Mesendoderm (in vitro differentiated cells): ENCODE data around the gene HOXC12.

Experiments used
- DNase-seq: peaks from one replicate; pipeline ENCODE4 v3.0.0; 2013
- H2AK5ac ChIP-seq: 2 replicates; pipeline ENCODE4 v1.6.1; 2013; ENCODE audit warnings: low read length, inconsistent platforms
- H2BK120ac ChIP-seq: 2 replicates; pipeline ENCODE4 v1.6.1; 2013; ENCODE audit warnings: low read depth, mild to moderate bottlenecking, low read length, moderate library complexity, mixed read lengths
- H2BK15ac ChIP-seq: replicated peaks from 2 replicates; pipeline ENCODE4 v1.6.1; 2013; ENCODE audit warnings: low read depth, mild to moderate bottlenecking, moderate library complexity
- H2BK5ac ChIP-seq: 2 replicates; pipeline ENCODE4 v1.6.1; 2013; ENCODE audit warnings: low read length, inconsistent platforms
- H3K18ac ChIP-seq: 2 replicates; pipeline ENCODE4 v1.6.1; 2013; ENCODE audit warnings: mild to moderate bottlenecking, low read length, mixed read lengths
- H3K23ac ChIP-seq: one replicate; pipeline ENCODE4 v1.6.1; 2013; ENCODE audit warnings: low read length
- H3K27ac ChIP-seq: 2 replicates; pipeline ENCODE4 v1.5.1; 2013; ENCODE audit warnings: low read depth, mild to moderate bottlenecking, inconsistent platforms, low read length, moderate library complexity
- H3K27me3 ChIP-seq: 2 replicates; pipeline ENCODE4 v1.6.1; 2013; ENCODE audit warnings: low read length, control low read depth, mild to moderate bottlenecking, inconsistent platforms; ENCODE audit not compliant: insufficient read depth, poor library complexity
- H3K36me3 ChIP-seq: 2 replicates; pipeline ENCODE4 v1.6.1; 2013; ENCODE audit warnings: low read length, inconsistent platforms; ENCODE audit not compliant: control insufficient read depth, insufficient read depth
- H3K4ac ChIP-seq: one replicate; pipeline ENCODE4 v1.6.1; 2013; ENCODE audit warnings: low read depth, mild to moderate bottlenecking, low read length, moderate library complexity
- H3K4me1 ChIP-seq: 2 replicates; pipeline ENCODE4 v1.6.1; 2013; ENCODE audit warnings: low read depth, low read length, inconsistent platforms; ENCODE audit not compliant: control insufficient read depth
- H3K4me2 ChIP-seq: 2 replicates; pipeline ENCODE4 v1.6.1; 2013; ENCODE audit warnings: low read length
- H3K4me3 ChIP-seq: 2 replicates; pipeline ENCODE4 v1.5.1; 2013; ENCODE audit warnings: mild to moderate bottlenecking, low read length
- H3K56ac ChIP-seq: one replicate; pipeline ENCODE4 v1.6.1; 2013; ENCODE audit warnings: low read length
- H3K79me1 ChIP-seq: 2 replicates; pipeline ENCODE4 v1.6.1; 2013; ENCODE audit warnings: low read length, inconsistent platforms
- H3K79me2 ChIP-seq: 2 replicates; pipeline ENCODE4 v1.6.1; 2013; ENCODE audit warnings: mild to moderate bottlenecking, low read length; ENCODE audit not compliant: control insufficient read depth, insufficient read depth
- H3K9ac ChIP-seq: 2 replicates; pipeline ENCODE4 v1.6.1; 2013; ENCODE audit warnings: low read length, inconsistent platforms
- H4K5ac ChIP-seq: one replicate; pipeline ENCODE4 v1.6.1; 2013; ENCODE audit warnings: low read length
- H4K8ac ChIP-seq: one replicate; pipeline ENCODE4 v1.6.1; 2013; ENCODE audit warnings: low read depth, mild to moderate bottlenecking, control low read depth, low read length, moderate library complexity
- WGBS: extraction: QIAGEN DNeasy Blood & Tissue Kit; methylation state at CpG from one replicate; pipeline ENCODE4 v1.1.7; 2013; ENCODE audit warnings: low lambda C conversion rate, missing lambda C conversion rate; ENCODE audit not compliant: insufficient coverage; ENCODE audit errors: extremely low coverage; 5-methylcytosine and 5-hydroxymethylcytosine counted together

The HOXC12 gene

GRCh38 chr12:53959314-53959713 lies 4.6 kb downstream of the HOXC12 start:
- DNase-seq, result no peak
- Histone ChIP-seq H3K27ac (no peak overlapping the region), H2BK15ac (no peak overlapping the region), H3K27me3 (peaks cover 97% of the 10 kb centered on the region), H3K9ac (no peak overlapping the region), H3K56ac (no peak overlapping the region), H4K5ac (no peak overlapping the region), H2AK5ac (no peak overlapping the region), H3K4ac (no peak overlapping the region), H2BK120ac (no peak overlapping the region), H3K4me2 (no peak overlapping the region), H2BK5ac (no peak overlapping the region), H3K4me1 (no peaks in the 10 kb centered on the region), H3K23ac (no peak overlapping the region), H3K79me2 (no peaks in the 10 kb centered on the region), H3K36me3 (no peaks in the 10 kb centered on the region), H3K18ac (no peak overlapping the region), H3K79me1 (no peaks in the 10 kb centered on the region), H3K4me3 (no peak overlapping the region), H4K8ac (no peak overlapping the region)
- WGBS, result no CpG with 5 or more reads among the region's 4 CpGs

GRCh38 chr12:53960187-53961024 lies 5.7 kb downstream of the HOXC12 start:
- DNase-seq, result no peak
- no peak overlapping the region for H4K5ac ChIP-seq
- H3K4me3 ChIP-seq, result no peak overlapping the region
- H2BK120ac ChIP-seq, result no peak overlapping the region
- no peak overlapping the region for H3K18ac ChIP-seq
- H3K4me1 ChIP-seq, result no peaks in the 10 kb centered on the region
- no peak overlapping the region for H3K27ac ChIP-seq
- no peak overlapping the region for H2BK15ac ChIP-seq
- no CpG with 5 or more reads among the region's 39 CpGs for WGBS
- H3K56ac ChIP-seq, result no peak overlapping the region
- H2BK5ac ChIP-seq, result no peak overlapping the region
- H3K4me2 ChIP-seq, result no peak overlapping the region
- no peak overlapping the region for H3K9ac ChIP-seq
- no peaks in the 10 kb centered on the region for H3K79me2 ChIP-seq
- no peak overlapping the region for H3K4ac ChIP-seq
- H2AK5ac ChIP-seq, result no peak overlapping the region
- no peak overlapping the region for H3K23ac ChIP-seq
- no peaks in the 10 kb centered on the region for H3K36me3 ChIP-seq
- no peaks in the 10 kb centered on the region for H3K79me1 ChIP-seq
- peaks cover 97% of the 10 kb centered on the region for H3K27me3 ChIP-seq
- H4K8ac ChIP-seq, result no peak overlapping the region

GRCh38 chr12:53961025-53961761 lies 6.5 kb downstream of the HOXC12 start:
- H3K23ac ChIP-seq, result peak overlapping the region; percentile 66
- H2BK5ac ChIP-seq, result no peak overlapping the region
- H2BK120ac ChIP-seq, result no peak overlapping the region
- no peak overlapping the region for H4K5ac ChIP-seq
- no peak overlapping the region for H3K56ac ChIP-seq
- H2BK15ac ChIP-seq, result no peak overlapping the region
- H4K8ac ChIP-seq, result no peak overlapping the region
- no peak overlapping the region for H2AK5ac ChIP-seq
- no peak overlapping the region for H3K4me2 ChIP-seq
- H3K36me3 ChIP-seq, result no peaks in the 10 kb centered on the region
- no peak for DNase-seq
- no peak overlapping the region for H3K27ac ChIP-seq
- H3K4ac ChIP-seq, result no peak overlapping the region
- WGBS, result no CpG with 5 or more reads among the region's 72 CpGs
- no peaks in the 10 kb centered on the region for H3K79me2 ChIP-seq
- no peaks in the 10 kb centered on the region for H3K4me1 ChIP-seq
- H3K4me3 ChIP-seq, result no peak overlapping the region
- no peak overlapping the region for H3K18ac ChIP-seq
- H3K79me1 ChIP-seq, result no peaks in the 10 kb centered on the region
- peaks cover 96% of the 10 kb centered on the region for H3K27me3 ChIP-seq
- no peak overlapping the region for H3K9ac ChIP-seq

- Histone ChIP-seq H3K56ac (no peak overlapping the region), H3K79me2 (no peaks in the 10 kb centered on the region)
- no peak for DNase-seq
Observed at GRCh38 chr12:53963005-53963404, 8.3 kb downstream of the HOXC12 start.

GRCh38 chr12:53963434-53964314 lies 9.0 kb downstream of the HOXC12 start:
- H3K4ac ChIP-seq, result no peak overlapping the region
- H3K79me1 ChIP-seq, result no peaks in the 10 kb centered on the region
- no peak overlapping the region for H2BK120ac ChIP-seq
- H3K4me3 ChIP-seq, result no peak overlapping the region
- H3K56ac ChIP-seq, result no peak overlapping the region
- H3K4me2 ChIP-seq, result no peak overlapping the region
- peaks cover 96% of the 10 kb centered on the region for H3K27me3 ChIP-seq
- no peak for DNase-seq
- no peak overlapping the region for H2BK15ac ChIP-seq
- no peak overlapping the region for H3K27ac ChIP-seq
- H3K36me3 ChIP-seq, result no peaks in the 10 kb centered on the region
- H3K4me1 ChIP-seq, result no peaks in the 10 kb centered on the region
- no peak overlapping the region for H2BK5ac ChIP-seq
- H3K79me2 ChIP-seq, result no peaks in the 10 kb centered on the region
- no peak overlapping the region for H4K5ac ChIP-seq
- no peak overlapping the region for H3K23ac ChIP-seq
- H4K8ac ChIP-seq, result no peak overlapping the region
- H3K18ac ChIP-seq, result no peak overlapping the region
- no peak overlapping the region for H3K9ac ChIP-seq
- no CpG with 5 or more reads among the region's 38 CpGs for WGBS
- H2AK5ac ChIP-seq, result no peak overlapping the region

More at GRCh38 chr12:53963005-53963404, 8.3 kb downstream of the HOXC12 start:
- no peaks in the 10 kb centered on the region for H3K4me1 ChIP-seq
- H3K4me2 ChIP-seq, result no peak overlapping the region
- H3K79me1 ChIP-seq, result no peaks in the 10 kb centered on the region
- no peak overlapping the region for H2BK120ac ChIP-seq
- no peak overlapping the region for H2BK15ac ChIP-seq
- H3K4me3 ChIP-seq, result no peak overlapping the region
- no peak overlapping the region for H3K4ac ChIP-seq
- no peak overlapping the region for H3K9ac ChIP-seq
- no peak overlapping the region for H2BK5ac ChIP-seq
- peaks cover 96% of the 10 kb centered on the region for H3K27me3 ChIP-seq
- no peak overlapping the region for H3K27ac ChIP-seq
- H3K36me3 ChIP-seq, result no peaks in the 10 kb centered on the region
- no CpG with 5 or more reads among the region's 7 CpGs for whole genome bisulfite sequencing
- H4K5ac ChIP-seq, result no peak overlapping the region
- H2AK5ac ChIP-seq, result no peak overlapping the region
- H4K8ac ChIP-seq, result no peak overlapping the region
- H3K18ac ChIP-seq, result no peak overlapping the region
- no peak overlapping the region for H3K23ac ChIP-seq
